Measurements from ENCODE around the gene STRBP. TPM values are rescaled to one million over a fixed set of nuclear protein-coding genes. Genes with fewer than 3 reads are reported as not detected.

The STRBP gene
- total and polyA plus RNA-seq, 2 of the 4 experiments (the other 2 are of a cell fraction): 2.1 to 2.5 TPM

- no peak overlapping the region for H4K5ac ChIP-seq (ENCODE audit: low read depth, low read length)
- H4K8ac ChIP-seq (ENCODE audit: low read depth in 2 of 2, low read length in 2 of 2): no peak overlapping the region
- no peaks in the 10 kb centered on the region for H3K9me3 ChIP-seq (ENCODE audit: control insufficient read depth, insufficient read depth, low read length)
- ATAC-seq (ENCODE audit: low read depth) (no peak), DNase-seq (no peak)
- no peak overlapping the region for H2BK20ac ChIP-seq (ENCODE audit: low read depth, low read length)
- WGBS, 2 experiments (ENCODE audit: extremely low coverage in 2 of 2, insufficient read length in 1 of 2): 67% methylated on average over 2 of the region's 9 CpGs; no CpG with 5 or more reads in 1 of the 2 experiments
- H3K4me2 ChIP-seq (ENCODE audit: low read depth, low read length): no peak overlapping the region
- no peak overlapping the region for H2BK120ac ChIP-seq (ENCODE audit: low read depth, low read length)
- no peak overlapping the region for H2AK5ac ChIP-seq (ENCODE audit: low read depth, low read length)
- BruUV-seq (replicated peaks): no TSS peak
- no peaks in the 10 kb centered on the region for H3K36me3 ChIP-seq (ENCODE audit: control insufficient read depth, insufficient read depth, low read length)
- H3K4ac ChIP-seq (ENCODE audit: low read depth, low read length): no peak overlapping the region
- no peak overlapping the region for H2AK9ac ChIP-seq (replicated peaks; ENCODE audit: low read depth, low read length, poor library complexity)
- ChIA-PET CTCF (no interaction called here), POLR2A (ENCODE audit: unreplicated experiment) (no interaction called here)
- H3K9me1 ChIP-seq (ENCODE audit: insufficient read depth, low read length): no peaks in the 10 kb centered on the region
- no peak overlapping the region for H3K18ac ChIP-seq (ENCODE audit: low read depth, low read length)
- H3K79me1 ChIP-seq (ENCODE audit: low read depth in 1 of 2, low read length in 2 of 2): no peaks in the 10 kb centered on the region
- H3K9ac ChIP-seq (ENCODE audit: low read depth, low read length): no peak overlapping the region
- no peak overlapping the region for H3K56ac ChIP-seq (ENCODE audit: extremely low read depth, insufficient read depth, low read length)
- H3K27me3 ChIP-seq (ENCODE audit: control insufficient read depth, insufficient read depth, low read length): peaks cover 31% of the 10 kb centered on the region
- no peak overlapping the region for H2AFZ ChIP-seq (replicated peaks; ENCODE audit: low read length, poor library complexity)
- H3K14ac ChIP-seq (replicated peaks; ENCODE audit: low read depth, low read length): no peak overlapping the region
- no peak for TF ChIP-seq NFE2L2 (IDR thresholded peaks at IDR 0.05; ENCODE audit: low read depth, low read length)
- no peak for TF ChIP-seq MAFK (IDR thresholded peaks at IDR 0.05; ENCODE audit: low read depth, low read length)
- TF ChIP-seq SMC3 (IDR thresholded peaks at IDR 0.05; ENCODE audit: low read depth, low read length): no peak
- TF ChIP-seq CEBPB (IDR thresholded peaks at IDR 0.05; ENCODE audit: low read depth, low read length): no peak
- TF ChIP-seq CHD1 (IDR thresholded peaks at IDR 0.05; ENCODE audit: low read depth, low read length): no peak
- TF ChIP-seq RCOR1 (IDR thresholded peaks at IDR 0.05; ENCODE audit: insufficient replicate concordance, low read length): no peak
- H3K4me3 ChIP-seq (ENCODE audit: insufficient read depth, low read depth, low read length): no peak overlapping the region
- intact Hi-C loops (cut with micrococcal nuclease) (no loop called here), in situ Hi-C loops (cut with MboI; ENCODE audit: low sequenced_read_pairs) (no loop called here), dilution Hi-C loops (cut with HindIII; ENCODE audit: low sequenced_read_pairs, unreplicated experiment) (no loop called here)
- no peak overlapping the region for H2BK15ac ChIP-seq (ENCODE audit: low read depth, low read length)
- H3K23ac ChIP-seq (ENCODE audit: low read depth, low read length): no peak overlapping the region
- no peak overlapping the region for H2BK5ac ChIP-seq (ENCODE audit: low read depth, low read length, poor library complexity, severe bottlenecking)
- no peaks in the 10 kb centered on the region for H3K4me1 ChIP-seq (ENCODE audit: control insufficient read depth, insufficient read depth, low read length)
- H4K91ac ChIP-seq (ENCODE audit: insufficient read depth, low read depth, low read length): no peak overlapping the region
- no peak overlapping the region for H3K27ac ChIP-seq (ENCODE audit: insufficient read depth, low read length)
- no peaks in the 10 kb centered on the region for H4K20me1 ChIP-seq (ENCODE audit: insufficient read depth, low read length)
Measured at GRCh38 chr9:123311250-123311752, 42.9 kb upstream of the STRBP start.

All from IMR-90 (cell line).